Thoracic aorta (tissue), 2 donors: Measurements from ENCODE around the gene SIRT7. TPM values are rescaled to one million over a fixed set of nuclear protein-coding genes. Genes with fewer than 3 reads are reported as not detected.

Source experiments
- ATAC-seq: fragments of 150-250 bp; one replicate; pipeline ENCODE4 v1.8.0; 2017; ENCODE audit warnings: low read depth; ENCODE audit not compliant: insufficient number of reproducible peaks, low FRiP score
- DNase-seq: peaks from one replicate; pipeline ENCODE4 v3.0.0-alpha.2; 2020; ENCODE audit warnings: low spot score
- H3K27ac ChIP-seq, 2 donors: fragments of 200-600 bp; sonication (generic); 1 replicate in 1 of 2; 2 replicates in 1 of 2; pipeline ENCODE4 v1.5.1; 2016; ENCODE audit warnings: mild to moderate bottlenecking in 2 of 2, moderate library complexity in 2 of 2
- H3K27me3 ChIP-seq: fragments of 200-600 bp; sonication (generic); replicated peaks from 2 replicates; pipeline ENCODE4 v1.6.0; 2016; ENCODE audit warnings: mild to moderate bottlenecking; ENCODE audit not compliant: insufficient read depth
- H3K36me3 ChIP-seq: fragments of 200-600 bp; sonication (generic); one replicate; pipeline ENCODE4 v1.5.1; 2016
- H3K4me1 ChIP-seq, 2 donors: fragments of 200-600 bp; sonication (generic); 1 replicate in 1 of 2; 2 replicates in 1 of 2; pipeline versions ENCODE4 v1.5.1 to v1.6.0; 2016; ENCODE audit warnings: low read depth in 2 of 2, mild to moderate bottlenecking in 1 of 2; ENCODE audit not compliant: control insufficient read depth in 1 of 2
- H3K4me3 ChIP-seq: fragments of 200-600 bp; sonication (generic); 2 replicates; pipeline ENCODE4 v1.5.1; 2016; ENCODE audit warnings: mild to moderate bottlenecking
- H3K9me3 ChIP-seq: fragments of 200-600 bp; sonication (generic); 2 replicates; pipeline ENCODE4 v1.5.1; 2016
- CTCF ChIP-seq: fragments of 200-600 bp; sonication (generic); IDR thresholded peaks from one replicate; pipeline ENCODE4 v1.5.1; 2019; ENCODE audit warnings: antibody characterized with exemption
- total RNA-seq, 2 donors: library from RNA; depleted of rRNA; stranded (reverse); fragments of >200 nt; gene quantifications; one replicate each; pipeline versions ENCODE4 v1.1.0 to v1.2.3, GENCODE V29; 2016

The SIRT7 gene
- total RNA-seq, 2 donors from 2014 or later = 15.8 to 41.3 TPM

DNA sequence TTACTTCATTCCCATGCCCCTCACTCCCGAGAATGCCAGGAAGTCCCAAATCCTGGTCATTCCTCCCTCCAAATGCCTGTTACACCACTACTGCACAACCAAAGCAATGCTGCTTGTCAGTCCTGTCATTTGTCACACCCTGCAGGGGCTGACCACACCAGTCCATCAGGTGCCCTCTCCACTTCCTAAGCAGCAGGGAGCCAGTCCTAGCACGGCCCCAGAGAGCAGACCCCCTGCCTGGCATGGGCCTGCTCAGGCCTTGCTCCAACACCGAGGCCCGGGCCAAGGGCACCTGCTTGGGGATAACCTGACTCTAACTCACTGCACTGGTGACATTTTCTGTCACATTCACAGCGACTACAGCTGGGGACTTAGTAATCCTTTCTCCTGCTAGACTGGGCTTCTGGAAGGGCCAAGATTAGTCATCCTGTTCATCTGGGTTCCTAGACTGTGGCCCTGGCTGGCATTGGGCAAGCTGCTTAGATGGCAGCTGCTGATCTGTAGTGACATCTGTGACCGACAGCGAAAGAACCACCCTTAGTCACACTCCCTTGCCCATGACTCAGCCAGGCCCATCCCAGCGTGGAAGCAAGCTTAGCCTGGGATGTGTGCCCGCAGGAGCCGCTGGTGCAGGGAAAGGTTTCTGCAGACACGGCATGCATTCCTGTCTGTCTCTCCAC lies 32.0 kb downstream of the SIRT7 start:
- no peak for ATAC-seq
- H3K4me1 ChIP-seq = peaks cover 4 to 28% of the 10 kb centered on the region in 2 donors
- DNase-seq = no peak
- H3K27me3 ChIP-seq = no peaks in the 10 kb centered on the region
- H3K9me3 ChIP-seq = no peaks in the 10 kb centered on the region
- TF ChIP-seq CTCF = no peak
- H3K27ac ChIP-seq = no peak overlapping the region
- H3K36me3 ChIP-seq = peaks cover 38% of the 10 kb centered on the region
- no peak overlapping the region for H3K4me3 ChIP-seq

DNA sequence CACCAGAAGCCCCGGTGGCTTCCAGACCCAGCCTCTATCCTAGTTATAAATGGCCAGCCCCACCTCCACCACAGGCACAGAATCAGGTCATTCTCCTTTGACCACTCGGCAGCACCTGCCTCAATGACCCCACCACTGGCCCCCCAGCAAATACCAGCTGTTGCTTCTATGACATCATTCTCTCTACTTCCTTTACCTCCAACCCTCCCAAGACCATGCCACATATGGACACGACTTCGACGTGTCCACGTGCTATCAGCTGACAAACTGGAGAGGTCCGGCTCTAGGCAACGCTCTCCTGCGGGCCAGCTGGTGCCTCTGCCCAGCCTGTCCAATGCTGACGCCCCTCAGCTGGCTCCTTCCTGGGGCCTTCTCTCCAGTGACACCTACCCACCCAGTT lies 32.5 kb downstream of the SIRT7 start:
- no peak for TF ChIP-seq CTCF
- H3K4me3 ChIP-seq = no peak overlapping the region
- peak overlapping the region in 1 of 2 donors; percentile 52 for H3K27ac ChIP-seq
- H3K9me3 ChIP-seq = no peaks in the 10 kb centered on the region
- peaks cover 4 to 24% of the 10 kb centered on the region in 2 donors for H3K4me1 ChIP-seq
- ATAC-seq (no peak), DNase-seq (no peak)
- H3K36me3 ChIP-seq = peaks cover 38% of the 10 kb centered on the region
- H3K27me3 ChIP-seq = no peaks in the 10 kb centered on the region

- no peak for DNase-seq
- H3K4me1 ChIP-seq = peaks cover 0 to 20% of the 10 kb centered on the region in 2 donors
- H3K27me3 ChIP-seq = no peaks in the 10 kb centered on the region
- peaks cover 38% of the 10 kb centered on the region for H3K36me3 ChIP-seq
- H3K4me3 ChIP-seq = peak overlapping the region; percentile 27
- H3K9me3 ChIP-seq = no peaks in the 10 kb centered on the region
- ATAC-seq = no peak
- no peak for TF ChIP-seq CTCF
- H3K27ac ChIP-seq = peak overlapping the region; percentile 52
Measured at GRCh38 chr17:81884968-81885367, 33.0 kb downstream of the SIRT7 start.

DNA sequence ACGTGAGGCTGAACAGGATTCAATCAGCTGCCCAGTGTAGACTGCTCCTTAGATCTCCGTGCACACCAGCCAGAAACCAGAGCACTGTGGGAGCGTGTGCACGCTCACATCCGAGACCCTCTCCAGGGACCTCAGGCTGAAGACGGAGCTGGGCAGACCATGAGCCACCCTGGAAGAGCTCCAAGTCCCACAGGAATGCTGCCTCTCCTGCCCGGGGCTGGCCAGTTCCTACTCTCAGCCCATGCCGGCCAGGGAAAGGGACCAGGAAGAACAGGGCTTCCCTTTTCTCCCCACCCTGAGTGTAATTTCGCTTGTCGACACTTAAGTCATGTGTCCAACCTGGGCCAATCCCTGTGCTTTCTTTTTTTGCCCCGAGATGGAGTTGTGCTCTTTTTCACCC lies 33.5 kb downstream of the SIRT7 start:
- ATAC-seq = no peak
- TF ChIP-seq CTCF = no peak
- H3K27ac ChIP-seq = peak overlapping the region; percentile 52

GRCh38 chr17:81879121-81879520 lies 38.9 kb downstream of the SIRT7 start:
- Histone ChIP-seq H3K4me3 (no peak overlapping the region), H3K27ac (no peak overlapping the region), H3K27me3 (no peaks in the 10 kb centered on the region), H3K9me3 (no peaks in the 10 kb centered on the region), H3K4me1 (no peaks in the 10 kb centered on the region), H3K36me3 (peaks cover 7% of the 10 kb centered on the region)
- ATAC-seq = no peak
- no peak for TF ChIP-seq CTCF
- no peak for DNase-seq

More for the DNA sequence above, 33.5 kb downstream of the SIRT7 start:
- Histone ChIP-seq H3K9me3 (no peaks in the 10 kb centered on the region), H3K27me3 (no peaks in the 10 kb centered on the region), H3K4me3 (peak overlapping the region; percentile 27), H3K36me3 (peaks cover 36% of the 10 kb centered on the region), H3K4me1 (peaks cover 0 to 15% of the 10 kb centered on the region in 2 donors)
- no peak for DNase-seq
